ENCODE data around the gene ANXA6.
A peak's percentile ranks its signal among the peaks of the same experiment; 100 is the strongest.

ANXA6 gene

DNA sequence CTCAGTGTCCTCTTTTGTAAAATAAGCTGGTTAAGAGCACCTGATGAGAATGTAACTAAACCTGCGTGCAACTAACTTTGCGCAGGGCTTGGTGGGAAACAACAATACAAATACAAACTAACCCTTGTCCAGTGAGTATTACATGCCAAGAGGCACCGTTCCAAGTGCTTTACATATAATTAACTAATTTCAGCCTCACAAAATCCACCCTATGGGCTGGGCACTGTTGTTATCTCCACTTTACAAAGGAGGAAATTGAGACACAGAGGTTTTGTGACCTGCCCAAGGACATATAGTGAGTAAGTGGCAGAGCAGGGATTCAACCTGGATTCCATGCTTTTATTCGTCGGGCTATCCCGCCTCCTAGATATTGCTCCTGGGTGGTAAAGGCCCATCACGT, 50.5 kb downstream of the ANXA6 start:
- H3K4me3 ChIP-seq (ENCODE audit: control insufficient read depth, low read depth, low read length): no peak overlapping the region
- TF ChIP-seq, protein P1, sequence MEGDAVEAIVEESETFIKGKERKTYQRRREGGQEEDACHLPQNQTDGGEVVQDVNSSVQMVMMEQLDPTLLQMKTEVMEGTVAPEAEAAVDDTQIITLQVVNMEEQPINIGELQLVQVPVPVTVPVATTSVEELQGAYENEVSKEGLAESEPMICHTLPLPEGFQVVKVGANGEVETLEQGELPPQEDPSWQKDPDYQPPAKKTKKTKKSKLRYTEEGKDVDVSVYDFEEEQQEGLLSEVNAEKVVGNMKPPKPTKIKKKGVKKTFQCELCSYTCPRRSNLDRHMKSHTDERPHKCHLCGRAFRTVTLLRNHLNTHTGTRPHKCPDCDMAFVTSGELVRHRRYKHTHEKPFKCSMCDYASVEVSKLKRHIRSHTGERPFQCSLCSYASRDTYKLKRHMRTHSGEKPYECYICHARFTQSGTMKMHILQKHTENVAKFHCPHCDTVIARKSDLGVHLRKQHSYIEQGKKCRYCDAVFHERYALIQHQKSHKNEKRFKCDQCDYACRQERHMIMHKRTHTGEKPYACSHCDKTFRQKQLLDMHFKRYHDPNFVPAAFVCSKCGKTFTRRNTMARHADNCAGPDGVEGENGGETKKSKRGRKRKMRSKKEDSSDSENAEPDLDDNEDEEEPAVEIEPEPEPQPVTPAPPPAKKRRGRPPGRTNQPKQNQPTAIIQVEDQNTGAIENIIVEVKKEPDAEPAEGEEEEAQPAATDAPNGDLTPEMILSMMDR (IDR thresholded peaks at IDR 0.05; ENCODE audit: control insufficient read depth, insufficient read depth, low read depth, low read length, missing control alignments): no peak
- no peak for DNase-seq (ENCODE audit: low read depth)

DNA sequence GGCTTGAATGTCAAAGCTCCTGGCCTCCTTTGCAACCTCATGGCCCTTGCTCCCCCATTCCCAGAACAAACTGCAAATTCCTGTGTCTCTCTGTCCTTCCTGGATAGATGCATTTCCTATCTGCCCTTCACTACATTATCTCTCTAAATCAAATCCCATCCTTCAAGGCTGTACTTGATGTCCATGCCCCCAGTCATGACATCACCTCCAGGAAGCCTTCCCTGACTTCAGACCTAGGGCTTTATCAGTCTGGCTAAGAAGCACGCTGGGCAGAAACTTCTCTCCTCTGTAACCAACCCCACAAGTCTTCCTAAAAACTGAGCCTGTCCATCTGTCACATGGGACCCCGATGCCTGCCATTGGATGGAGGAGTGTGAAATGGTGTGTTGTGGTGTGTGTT, 51.1 kb downstream of the ANXA6 start:
- H3K4me3 ChIP-seq (ENCODE audit: control insufficient read depth, low read depth, low read length): no peak overlapping the region
- TF ChIP-seq, protein P1 (IDR thresholded peaks at IDR 0.05; ENCODE audit: control insufficient read depth, insufficient read depth, low read depth, low read length, missing control alignments): no peak

DNA sequence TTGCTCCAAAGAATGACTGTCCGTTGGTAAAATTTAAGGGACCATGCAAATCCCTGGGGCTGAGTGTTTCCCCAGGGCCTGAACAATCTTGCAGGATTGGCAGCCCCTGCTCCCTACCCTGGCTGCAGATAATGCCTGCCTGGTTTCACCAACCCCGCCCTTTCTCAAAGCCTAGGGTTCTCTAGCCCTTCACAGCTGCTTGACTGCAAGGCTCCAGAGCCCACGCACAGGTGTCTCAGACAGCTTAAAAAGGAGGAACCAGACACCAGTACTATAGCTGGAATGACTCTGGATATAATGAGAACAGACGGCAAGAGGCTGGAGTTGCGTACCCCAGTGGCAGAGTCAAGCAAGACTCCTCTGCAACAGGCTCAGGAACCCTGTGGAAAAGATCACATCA, 51.5 kb downstream of the ANXA6 start:
- TF ChIP-seq, protein P1 (IDR thresholded peaks at IDR 0.05; ENCODE audit: control insufficient read depth, insufficient read depth, low read depth, low read length, missing control alignments): no peak
- no peak overlapping the region for H3K4me3 ChIP-seq (ENCODE audit: control insufficient read depth, low read depth, low read length)
- DNase-seq (ENCODE audit: low read depth): no peak

More for the DNA sequence above, 51.1 kb downstream of the ANXA6 start:
- DNase-seq (ENCODE audit: low read depth): no peak

DNA sequence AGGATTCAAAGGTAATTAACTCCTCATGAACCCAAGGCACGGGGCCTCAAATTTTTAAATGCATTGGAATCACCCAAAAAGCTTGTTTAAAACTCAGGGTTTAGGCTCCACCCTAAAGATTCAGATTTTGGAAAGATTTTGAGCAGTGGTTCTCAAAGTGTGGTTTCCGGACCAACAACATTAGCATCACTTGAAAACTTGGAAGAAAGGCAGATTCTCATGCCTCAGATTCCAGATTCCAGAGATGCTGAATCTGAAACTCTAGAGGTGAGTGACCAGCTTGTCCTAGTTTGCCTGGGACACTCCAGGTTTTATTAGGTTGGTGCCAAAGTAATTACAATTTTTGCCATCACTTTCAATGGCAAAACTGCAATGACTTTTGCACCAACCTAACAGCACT, 52.0 kb downstream of the ANXA6 start:
- H3K4me3 ChIP-seq (ENCODE audit: control insufficient read depth, low read depth, low read length): no peak overlapping the region
- TF ChIP-seq, protein P1 (IDR thresholded peaks at IDR 0.05; ENCODE audit: control insufficient read depth, insufficient read depth, low read depth, low read length, missing control alignments): no peak
- DNase-seq (ENCODE audit: low read depth): no peak

DNA sequence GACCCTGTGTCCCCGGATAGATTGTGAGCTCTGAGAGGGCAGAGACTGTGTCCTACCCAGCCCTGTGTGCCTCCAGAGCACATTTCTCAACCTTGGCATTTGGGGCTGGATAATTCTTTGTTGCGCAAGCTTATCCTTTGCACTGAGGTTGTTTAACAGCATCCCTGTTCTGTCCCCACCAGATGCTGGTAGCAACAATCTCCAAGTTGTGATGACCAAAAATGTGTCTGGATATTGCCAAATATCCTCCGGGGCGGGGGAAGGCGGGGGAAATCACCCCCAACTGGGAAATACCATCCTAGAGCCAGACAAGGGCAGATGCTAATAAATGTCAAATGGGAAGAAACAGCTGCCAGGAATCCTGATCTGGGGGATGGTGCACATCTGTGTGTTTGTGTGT, 52.8 kb downstream of the ANXA6 start:
- DNase-seq (ENCODE audit: low read depth): peak; percentile 91
- TF ChIP-seq, protein P1 (IDR thresholded peaks at IDR 0.05; ENCODE audit: control insufficient read depth, insufficient read depth, low read depth, low read length, missing control alignments): no peak
- no peak overlapping the region for H3K4me3 ChIP-seq (ENCODE audit: control insufficient read depth, low read depth, low read length)

DNA sequence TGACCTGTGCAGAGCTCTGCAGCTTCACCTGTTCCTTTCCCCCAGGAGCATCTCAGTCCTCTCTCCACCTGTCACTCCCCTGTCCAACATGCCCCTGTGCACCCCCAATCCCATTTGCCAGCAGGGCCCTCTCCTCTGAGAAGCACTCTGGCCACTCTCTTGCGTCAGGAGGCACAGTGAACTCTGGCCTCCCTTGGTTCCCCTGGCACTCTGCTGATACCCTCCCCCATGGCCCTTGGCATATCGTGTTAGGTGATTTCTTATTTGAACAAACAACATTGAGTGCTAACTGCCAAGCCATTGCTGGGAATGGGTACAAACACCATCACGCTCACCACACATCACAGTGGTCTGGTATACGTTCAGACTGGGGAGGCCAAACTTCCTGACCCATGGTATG, 55.8 kb downstream of the ANXA6 start:
- TF ChIP-seq, protein P1 (IDR thresholded peaks at IDR 0.05; ENCODE audit: control insufficient read depth, insufficient read depth, low read depth, low read length, missing control alignments): no peak
- no peak for DNase-seq (ENCODE audit: low read depth)
- no peak overlapping the region for H3K4me3 ChIP-seq (ENCODE audit: control insufficient read depth, low read depth, low read length)

DNA sequence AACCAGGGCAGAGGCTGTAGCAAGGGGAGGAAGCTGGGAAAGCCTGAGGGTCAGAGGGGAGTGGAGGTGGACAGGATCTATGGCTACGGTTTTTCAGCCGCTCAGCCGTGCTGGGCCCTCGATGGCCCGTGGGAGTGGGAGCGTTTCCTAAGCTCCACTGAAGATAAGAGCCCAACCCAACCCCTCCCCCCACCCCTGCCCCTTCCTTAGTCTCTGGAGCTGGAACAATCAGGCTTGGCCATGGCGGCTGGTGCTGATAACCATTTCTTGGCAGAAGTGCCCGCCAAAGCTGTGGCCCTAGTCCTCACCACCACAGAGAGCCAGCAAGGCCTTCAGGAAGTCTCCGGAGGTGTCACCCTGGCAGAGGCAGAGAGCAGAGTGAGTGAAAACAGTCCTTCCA, 56.4 kb downstream of the ANXA6 start:
- no peak overlapping the region for H3K4me3 ChIP-seq (ENCODE audit: control insufficient read depth, low read depth, low read length)
- DNase-seq (ENCODE audit: low read depth): no peak
- TF ChIP-seq, protein P1 (IDR thresholded peaks at IDR 0.05; ENCODE audit: control insufficient read depth, insufficient read depth, low read depth, low read length, missing control alignments): no peak
